Hepatocyte (in vitro differentiated cells): Measurements from ENCODE around the gene BAIAP3.

ENCODE experiments used
- CTCF ChIP-seq: fragments of 200-600 bp; sonication (generic); IDR thresholded peaks from 2 replicates; pipeline ENCODE4 v1.5.1; 2016; ENCODE audit warnings: antibody characterized with exemption, mild to moderate bottlenecking; ENCODE audit not compliant: poor library complexity
- EZH2 ChIP-seq: fragments of 200-600 bp; sonication (generic); IDR thresholded peaks from 2 replicates; pipeline ENCODE4 v1.6.1; 2016; ENCODE audit warnings: antibody characterized with exemption, mild to moderate bottlenecking, borderline replicate concordance
- EZH2phosphoT487 ChIP-seq: fragments of 200-600 bp; sonication (generic); IDR thresholded peaks from one replicate; pipeline ENCODE4 v1.6.1; 2018; ENCODE audit warnings: antibody characterized with exemption, mild to moderate bottlenecking, low read depth, moderate library complexity; ENCODE audit not compliant: unreplicated experiment, severe bottlenecking

- no peak for TF ChIP-seq EZH2
- no peak for TF ChIP-seq CTCF
- no peak for TF ChIP-seq EZH2phosphoT487
Measured at GRCh38 chr16:1345087-1345486, 11.6 kb downstream of the BAIAP3 start.
